ENCODE results near the gene ALDH1A1.

DNA sequence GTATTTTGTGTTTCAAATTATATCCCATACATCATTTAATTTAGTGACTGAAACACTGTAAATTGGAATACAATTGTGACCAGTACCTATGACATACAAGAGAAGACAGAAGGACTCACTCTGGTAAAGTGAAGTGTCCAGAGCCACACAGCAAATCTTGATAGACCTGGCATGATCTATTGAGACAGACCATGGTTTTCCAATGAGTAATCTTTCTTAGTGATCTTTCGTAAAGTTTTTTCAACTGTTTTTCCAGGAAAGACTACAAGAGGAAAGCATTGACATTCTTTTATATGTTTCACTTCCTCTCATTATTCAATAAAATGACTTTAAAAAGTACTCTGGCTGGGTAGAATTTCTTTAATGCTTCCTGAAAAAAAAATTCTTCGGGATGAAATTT, 43.3 kb upstream of the ALDH1A1 start:
- TF ChIP-seq, protein P1, sequence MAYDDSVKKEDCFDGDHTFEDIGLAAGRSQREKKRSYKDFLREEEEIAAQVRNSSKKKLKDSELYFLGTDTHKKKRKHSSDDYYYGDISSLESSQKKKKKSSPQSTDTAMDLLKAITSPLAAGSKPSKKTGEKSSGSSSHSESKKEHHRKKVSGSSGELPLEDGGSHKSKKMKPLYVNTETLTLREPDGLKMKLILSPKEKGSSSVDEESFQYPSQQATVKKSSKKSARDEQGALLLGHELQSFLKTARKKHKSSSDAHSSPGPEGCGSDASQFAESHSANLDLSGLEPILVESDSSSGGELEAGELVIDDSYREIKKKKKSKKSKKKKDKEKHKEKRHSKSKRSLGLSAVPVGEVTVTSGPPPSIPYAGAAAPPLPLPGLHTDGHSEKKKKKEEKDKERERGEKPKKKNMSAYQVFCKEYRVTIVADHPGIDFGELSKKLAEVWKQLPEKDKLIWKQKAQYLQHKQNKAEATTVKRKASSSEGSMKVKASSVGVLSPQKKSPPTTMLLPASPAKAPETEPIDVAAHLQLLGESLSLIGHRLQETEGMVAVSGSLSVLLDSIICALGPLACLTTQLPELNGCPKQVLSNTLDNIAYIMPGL (CRISPR knock-in tag; IDR thresholded peaks at IDR 0.05), result no peak
- TF ChIP-seq TEAD1 (CRISPR knock-in tag; IDR thresholded peaks at IDR 0.05), result no peak
- TF ChIP-seq, protein P2, sequence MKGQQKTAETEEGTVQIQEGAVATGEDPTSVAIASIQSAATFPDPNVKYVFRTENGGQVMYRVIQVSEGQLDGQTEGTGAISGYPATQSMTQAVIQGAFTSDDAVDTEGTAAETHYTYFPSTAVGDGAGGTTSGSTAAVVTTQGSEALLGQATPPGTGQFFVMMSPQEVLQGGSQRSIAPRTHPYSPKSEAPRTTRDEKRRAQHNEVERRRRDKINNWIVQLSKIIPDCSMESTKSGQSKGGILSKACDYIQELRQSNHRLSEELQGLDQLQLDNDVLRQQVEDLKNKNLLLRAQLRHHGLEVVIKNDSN (CRISPR knock-in tag; IDR thresholded peaks at IDR 0.05), result no peak
- TF ChIP-seq, protein P3, sequence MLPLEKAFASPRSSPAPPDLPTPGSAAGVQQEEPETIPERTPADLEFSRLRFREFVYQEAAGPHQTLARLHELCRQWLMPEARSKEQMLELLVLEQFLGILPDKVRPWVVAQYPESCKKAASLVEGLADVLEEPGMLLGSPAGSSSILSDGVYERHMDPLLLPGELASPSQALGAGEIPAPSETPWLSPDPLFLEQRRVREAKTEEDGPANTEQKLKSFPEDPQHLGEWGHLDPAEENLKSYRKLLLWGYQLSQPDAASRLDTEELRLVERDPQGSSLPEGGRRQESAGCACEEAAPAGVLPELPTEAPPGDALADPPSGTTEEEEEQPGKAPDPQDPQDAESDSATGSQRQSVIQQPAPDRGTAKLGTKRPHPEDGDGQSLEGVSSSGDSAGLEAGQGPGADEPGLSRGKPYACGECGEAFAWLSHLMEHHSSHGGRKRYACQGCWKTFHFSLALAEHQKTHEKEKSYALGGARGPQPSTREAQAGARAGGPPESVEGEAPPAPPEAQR (CRISPR knock-in tag; IDR thresholded peaks at IDR 0.05), result no peak
- TF ChIP-seq, protein P4, sequence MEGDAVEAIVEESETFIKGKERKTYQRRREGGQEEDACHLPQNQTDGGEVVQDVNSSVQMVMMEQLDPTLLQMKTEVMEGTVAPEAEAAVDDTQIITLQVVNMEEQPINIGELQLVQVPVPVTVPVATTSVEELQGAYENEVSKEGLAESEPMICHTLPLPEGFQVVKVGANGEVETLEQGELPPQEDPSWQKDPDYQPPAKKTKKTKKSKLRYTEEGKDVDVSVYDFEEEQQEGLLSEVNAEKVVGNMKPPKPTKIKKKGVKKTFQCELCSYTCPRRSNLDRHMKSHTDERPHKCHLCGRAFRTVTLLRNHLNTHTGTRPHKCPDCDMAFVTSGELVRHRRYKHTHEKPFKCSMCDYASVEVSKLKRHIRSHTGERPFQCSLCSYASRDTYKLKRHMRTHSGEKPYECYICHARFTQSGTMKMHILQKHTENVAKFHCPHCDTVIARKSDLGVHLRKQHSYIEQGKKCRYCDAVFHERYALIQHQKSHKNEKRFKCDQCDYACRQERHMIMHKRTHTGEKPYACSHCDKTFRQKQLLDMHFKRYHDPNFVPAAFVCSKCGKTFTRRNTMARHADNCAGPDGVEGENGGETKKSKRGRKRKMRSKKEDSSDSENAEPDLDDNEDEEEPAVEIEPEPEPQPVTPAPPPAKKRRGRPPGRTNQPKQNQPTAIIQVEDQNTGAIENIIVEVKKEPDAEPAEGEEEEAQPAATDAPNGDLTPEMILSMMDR (IDR thresholded peaks at IDR 0.05), result no peak
- TF ChIP-seq ZNF138 (CRISPR knock-in tag; conservative IDR thresholded peaks at IDR 0.05), result no peak
- TF ChIP-seq, protein P5, sequence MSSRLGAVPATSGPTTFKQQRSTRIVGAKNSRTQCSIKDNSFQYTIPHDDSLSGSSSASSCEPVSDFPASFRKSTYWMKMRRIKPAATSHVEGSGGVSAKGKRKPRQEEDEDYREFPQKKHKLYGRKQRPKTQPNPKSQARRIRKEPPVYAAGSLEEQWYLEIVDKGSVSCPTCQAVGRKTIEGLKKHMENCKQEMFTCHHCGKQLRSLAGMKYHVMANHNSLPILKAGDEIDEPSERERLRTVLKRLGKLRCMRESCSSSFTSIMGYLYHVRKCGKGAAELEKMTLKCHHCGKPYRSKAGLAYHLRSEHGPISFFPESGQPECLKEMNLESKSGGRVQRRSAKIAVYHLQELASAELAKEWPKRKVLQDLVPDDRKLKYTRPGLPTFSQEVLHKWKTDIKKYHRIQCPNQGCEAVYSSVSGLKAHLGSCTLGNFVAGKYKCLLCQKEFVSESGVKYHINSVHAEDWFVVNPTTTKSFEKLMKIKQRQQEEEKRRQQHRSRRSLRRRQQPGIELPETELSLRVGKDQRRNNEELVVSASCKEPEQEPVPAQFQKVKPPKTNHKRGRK (CRISPR knock-in tag; IDR thresholded peaks at IDR 0.05; ENCODE audit: borderline replicate concordance), result no peak
- TF ChIP-seq, protein P6, sequence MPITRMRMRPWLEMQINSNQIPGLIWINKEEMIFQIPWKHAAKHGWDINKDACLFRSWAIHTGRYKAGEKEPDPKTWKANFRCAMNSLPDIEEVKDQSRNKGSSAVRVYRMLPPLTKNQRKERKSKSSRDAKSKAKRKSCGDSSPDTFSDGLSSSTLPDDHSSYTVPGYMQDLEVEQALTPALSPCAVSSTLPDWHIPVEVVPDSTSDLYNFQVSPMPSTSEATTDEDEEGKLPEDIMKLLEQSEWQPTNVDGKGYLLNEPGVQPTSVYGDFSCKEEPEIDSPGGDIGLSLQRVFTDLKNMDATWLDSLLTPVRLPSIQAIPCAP (CRISPR knock-in tag; IDR thresholded peaks at IDR 0.05), result no peak
- TF ChIP-seq JUN (CRISPR knock-in tag; IDR thresholded peaks at IDR 0.05), result no peak
- TF ChIP-seq, protein P7, sequence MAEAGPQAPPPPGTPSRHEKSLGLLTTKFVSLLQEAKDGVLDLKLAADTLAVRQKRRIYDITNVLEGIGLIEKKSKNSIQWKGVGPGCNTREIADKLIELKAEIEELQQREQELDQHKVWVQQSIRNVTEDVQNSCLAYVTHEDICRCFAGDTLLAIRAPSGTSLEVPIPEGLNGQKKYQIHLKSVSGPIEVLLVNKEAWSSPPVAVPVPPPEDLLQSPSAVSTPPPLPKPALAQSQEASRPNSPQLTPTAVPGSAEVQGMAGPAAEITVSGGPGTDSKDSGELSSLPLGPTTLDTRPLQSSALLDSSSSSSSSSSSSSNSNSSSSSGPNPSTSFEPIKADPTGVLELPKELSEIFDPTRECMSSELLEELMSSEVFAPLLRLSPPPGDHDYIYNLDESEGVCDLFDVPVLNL (CRISPR knock-in tag; IDR thresholded peaks at IDR 0.05; ENCODE audit: borderline replicate concordance, low read depth), result no peak
- no peak for TF ChIP-seq ELF4 (CRISPR knock-in tag; IDR thresholded peaks at IDR 0.05; ENCODE audit: low read depth)
- TF ChIP-seq FOXP1 (CRISPR knock-in tag; IDR thresholded peaks at IDR 0.05; ENCODE audit: borderline replicate concordance), result no peak
